A673 (cell line): ENCODE data around the gene STAT2. TPM values are rescaled to one million over a fixed set of nuclear protein-coding genes. Genes with fewer than 3 reads are reported as not detected.

Experiments
- BruUV-seq: library from RNA; stranded (reverse); fragments of 400-500 nt; replicated peaks from 2 replicates; lab custom pipeline; 2021; lab: Mats Ljungman, UMichigan
- CTCF ChIA-PET: fragments of 300-600 bp; sonication (Branson Sonifier 250); formaldehyde crosslinking; loops from one replicate; lab custom pipeline; 2022; ENCODE audit warnings: antibody characterized with exemption; lab: Charles Lee
- POLR2A ChIA-PET: fragments of 300-600 bp; sonication (Branson Sonifier 250); formaldehyde crosslinking; loops from one replicate; lab custom pipeline; 2022; ENCODE audit warnings: antibody characterized with exemption; ENCODE audit not compliant: low non-redundant PET; lab: Charles Lee
- DNase-seq: peaks from one replicate; pipeline ENCODE4 v3.0.0-alpha.2; 2015; ENCODE audit warnings: low spot score
- H3K27ac ChIP-seq: fragments of 200-600 bp; sonication (generic); 2 replicates; pipeline ENCODE4 v1.5.1; 2016; ENCODE audit warnings: mixed run types, low read depth, mild to moderate bottlenecking, mixed read lengths, antibody characterized with exemption, low read length; ENCODE audit not compliant: poor library complexity, severe bottlenecking
- H3K27me3 ChIP-seq: fragments of 200-600 bp; sonication (generic); replicated peaks from 2 replicates; pipeline ENCODE4 v1.6.1; 2017; ENCODE audit warnings: mixed run types, low read depth, mild to moderate bottlenecking, mixed read lengths, antibody characterized with exemption, low read length; ENCODE audit not compliant: insufficient read depth, poor library complexity
- H3K36me3 ChIP-seq: fragments of 200-600 bp; sonication (generic); 2 replicates; pipeline ENCODE4 v1.6.1; 2016; ENCODE audit warnings: mixed run types, mild to moderate bottlenecking, mixed read lengths, antibody characterized with exemption, low read length; ENCODE audit not compliant: insufficient read depth, poor library complexity, severe bottlenecking
- H3K4me1 ChIP-seq: fragments of 200-600 bp; sonication (generic); 2 replicates; pipeline ENCODE4 v1.6.1; 2017; ENCODE audit warnings: mixed run types, mild to moderate bottlenecking, mixed read lengths, antibody characterized with exemption, low read length; ENCODE audit not compliant: insufficient read depth, poor library complexity, severe bottlenecking
- H3K4me3 ChIP-seq: fragments of 200-600 bp; sonication (generic); 2 replicates; pipeline ENCODE4 v1.5.1; 2016; ENCODE audit warnings: low read depth, mixed run types, mild to moderate bottlenecking, mixed read lengths, low read length; ENCODE audit not compliant: poor library complexity, severe bottlenecking
- H3K9me3 ChIP-seq: fragments of 200-600 bp; sonication (generic); 2 replicates; pipeline ENCODE4 v1.6.1; 2016; ENCODE audit warnings: mixed run types, low read depth, mild to moderate bottlenecking, mixed read lengths, antibody characterized with exemption, low read length; ENCODE audit not compliant: poor library complexity, severe bottlenecking
- CTCF ChIP-seq: fragments of 300-800, 200-600 bp; sonication (generic); conservative IDR thresholded peaks from 2 replicates; pipeline ENCODE4 v1.5.1; 2017; ENCODE audit warnings: low read depth, mild to moderate bottlenecking, antibody characterized with exemption, low read length, moderate library complexity, mixed read lengths
- EZH2 ChIP-seq: fragments of 200-600 bp; sonication (generic); IDR thresholded peaks from 2 replicates; pipeline ENCODE4 v1.6.1; 2017; ENCODE audit warnings: borderline replicate concordance, low read depth, mild to moderate bottlenecking, mixed read lengths, antibody characterized with exemption, low read length; ENCODE audit not compliant: poor library complexity, severe bottlenecking
- intact Hi-C: fragments of 100-400 bp; cut with micrococcal nuclease; formaldehyde crosslinking; loops from one replicate; pipeline ENCODE4 v1.10.0; 2022; ENCODE audit not compliant: unreplicated experiment
- total RNA-seq: library from RNA; stranded (reverse); gene quantifications from 2 replicates; pipeline ENCODE4 v1.2.3, GENCODE V29; 2021

Gene STAT2
- total RNA-seq, 1 experiment from 2014 or later, result 41.0 TPM

- Histone ChIP-seq H3K36me3 (peaks cover 18% of the 10 kb centered on the region), H3K9me3 (no peaks in the 10 kb centered on the region), H3K27ac (peak overlapping the region; percentile 66), H3K4me1 (peaks cover 8% of the 10 kb centered on the region), H3K4me3 (peak overlapping the region; percentile 67), H3K27me3 (no peaks in the 10 kb centered on the region)
- peak; percentile 25 for DNase-seq
- POLR2A ChIA-PET, result interaction anchor here (1.4 kb wide), 1 partner anchor 43 kb away, joined by 7 read pairs; the partner anchor contains the start of gene CNPY2
- intact Hi-C loops, result no loop called here
- TF ChIP-seq EZH2, result no peak
- TF ChIP-seq CTCF, result no peak
- CTCF ChIA-PET, result interaction anchor here (1.4 kb wide), 1 partner anchor 170 kb away, joined by 6 read pairs; the partner anchor contains the start of gene SMARCC2
- no TSS peak for BruUV-seq
Observed at GRCh38 chr12:56358836-56359532, 923 bp downstream of the STAT2 start.

DNA sequence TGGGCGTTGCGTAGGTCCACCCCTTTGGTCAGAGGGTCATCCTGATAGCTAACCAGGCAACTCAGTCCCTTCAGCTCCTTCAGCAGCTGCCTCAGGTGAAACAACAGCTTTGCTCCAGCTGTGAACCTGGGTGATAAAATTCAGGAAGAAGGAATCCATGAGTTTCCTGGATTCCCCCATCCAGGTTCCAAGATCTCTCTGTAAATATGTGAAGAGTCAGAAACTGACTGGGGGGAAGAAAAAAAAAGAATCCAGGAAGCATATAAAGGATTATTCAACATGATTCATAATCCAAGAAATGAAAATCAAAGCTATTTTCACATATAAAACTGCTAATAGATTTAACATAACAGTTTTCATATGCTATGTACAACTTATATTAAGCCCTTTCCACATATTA lies 8.6 kb downstream of the STAT2 start:
- H3K9me3 ChIP-seq, result no peaks in the 10 kb centered on the region
- TF ChIP-seq CTCF (no peak), EZH2 (no peak)
- no peak for DNase-seq
- POLR2A ChIA-PET, result no interaction called here
- CTCF ChIA-PET, result no interaction called here
- H3K36me3 ChIP-seq, result peaks cover 63% of the 10 kb centered on the region
- BruUV-seq, result no TSS peak
- no peaks in the 10 kb centered on the region for H3K4me1 ChIP-seq
- intact Hi-C loops, result no loop called here
- no peak overlapping the region for H3K4me3 ChIP-seq
- no peaks in the 10 kb centered on the region for H3K27me3 ChIP-seq
- no peak overlapping the region for H3K27ac ChIP-seq

DNA sequence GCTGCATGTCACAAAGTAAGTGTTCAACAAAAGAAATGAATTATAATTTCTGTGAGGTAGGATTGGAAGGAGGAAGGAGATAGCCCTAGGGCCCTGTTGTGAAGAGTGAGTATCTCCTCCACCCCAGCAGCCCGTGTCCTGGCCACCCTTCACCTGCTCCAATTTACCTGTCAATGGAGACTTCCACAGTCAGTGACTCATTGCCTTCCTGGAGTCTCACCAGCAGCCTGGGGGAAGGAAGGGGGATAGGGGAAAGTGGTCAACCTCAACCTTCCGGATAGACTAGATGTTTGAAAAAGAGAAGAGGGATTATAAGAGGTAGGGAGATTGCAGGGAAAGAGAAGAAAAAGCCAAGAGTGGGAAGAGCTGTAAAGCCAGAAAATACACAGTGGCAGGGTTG lies 9.2 kb downstream of the STAT2 start:
- DNase-seq, result no peak

More for the DNA sequence above, 9.2 kb downstream of the STAT2 start:
- H3K9me3 ChIP-seq, result no peaks in the 10 kb centered on the region
- no peaks in the 10 kb centered on the region for H3K4me1 ChIP-seq
- POLR2A ChIA-PET, result no interaction called here
- intact Hi-C loops, result no loop called here
- no peak for TF ChIP-seq EZH2
- TF ChIP-seq CTCF, result no peak
- no peaks in the 10 kb centered on the region for H3K27me3 ChIP-seq
- no TSS peak for BruUV-seq
- no peak overlapping the region for H3K27ac ChIP-seq
- CTCF ChIA-PET, result no interaction called here
- no peak overlapping the region for H3K4me3 ChIP-seq
- H3K36me3 ChIP-seq, result peaks cover 59% of the 10 kb centered on the region
